ENCODE measurements around the gene SLC25A39. TPM values are rescaled to one million over a fixed set of nuclear protein-coding genes. Genes with fewer than 3 reads are reported as not detected.
"Not testable (repeated sequence)": the region's sequence is repeated elsewhere in the genome, so short reads cannot be mapped to it uniquely, and the experiment has no call there.

The SLC25A39 gene
- total RNA-seq, 3 donors from 2014 or later: 53.1 to 88.2 (median 64.2) TPM

DNA sequence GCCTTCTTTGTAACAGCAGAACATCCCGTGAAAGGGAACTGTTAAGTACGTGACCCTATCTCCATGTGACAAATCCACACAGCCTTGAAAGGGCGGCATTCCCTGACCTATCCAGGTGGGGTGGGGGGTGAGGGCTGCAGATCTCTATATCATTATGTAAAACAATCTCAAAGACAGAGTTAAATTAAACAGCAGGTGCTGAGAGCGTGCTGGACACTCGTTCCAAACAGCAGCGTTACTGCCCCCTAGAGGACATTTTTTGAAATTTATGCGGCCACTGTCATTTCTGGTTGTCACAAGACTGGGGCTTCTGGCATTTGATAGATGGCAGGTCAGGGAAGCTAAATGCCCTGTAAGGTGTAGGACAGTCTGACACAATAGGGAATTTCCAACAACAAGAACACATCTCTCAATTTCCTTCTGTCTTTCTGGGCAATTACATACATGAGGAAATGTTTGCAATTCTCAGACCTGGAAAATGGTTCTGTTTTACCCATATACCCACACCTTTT is 6.7 kb upstream of the SLC25A39 start:
- Histone ChIP-seq H3K4me3 (no peak overlapping the region), H3K4me1 (peaks cover 0 to 2% of the 10 kb centered on the region in 2 donors), H3K27ac (no peak overlapping the region), H3K27me3 (no peaks in the 10 kb centered on the region), H3K9me3 (no peaks in the 10 kb centered on the region), H3K36me3 (no peaks in the 10 kb centered on the region)
- TF ChIP-seq POLR2AphosphoS5 (IDR thresholded peaks at IDR 0.05): peak in 1 of 3 donors; percentile 18
- TF ChIP-seq, protein P1, sequence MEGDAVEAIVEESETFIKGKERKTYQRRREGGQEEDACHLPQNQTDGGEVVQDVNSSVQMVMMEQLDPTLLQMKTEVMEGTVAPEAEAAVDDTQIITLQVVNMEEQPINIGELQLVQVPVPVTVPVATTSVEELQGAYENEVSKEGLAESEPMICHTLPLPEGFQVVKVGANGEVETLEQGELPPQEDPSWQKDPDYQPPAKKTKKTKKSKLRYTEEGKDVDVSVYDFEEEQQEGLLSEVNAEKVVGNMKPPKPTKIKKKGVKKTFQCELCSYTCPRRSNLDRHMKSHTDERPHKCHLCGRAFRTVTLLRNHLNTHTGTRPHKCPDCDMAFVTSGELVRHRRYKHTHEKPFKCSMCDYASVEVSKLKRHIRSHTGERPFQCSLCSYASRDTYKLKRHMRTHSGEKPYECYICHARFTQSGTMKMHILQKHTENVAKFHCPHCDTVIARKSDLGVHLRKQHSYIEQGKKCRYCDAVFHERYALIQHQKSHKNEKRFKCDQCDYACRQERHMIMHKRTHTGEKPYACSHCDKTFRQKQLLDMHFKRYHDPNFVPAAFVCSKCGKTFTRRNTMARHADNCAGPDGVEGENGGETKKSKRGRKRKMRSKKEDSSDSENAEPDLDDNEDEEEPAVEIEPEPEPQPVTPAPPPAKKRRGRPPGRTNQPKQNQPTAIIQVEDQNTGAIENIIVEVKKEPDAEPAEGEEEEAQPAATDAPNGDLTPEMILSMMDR (IDR thresholded peaks at IDR 0.05): peak; percentile 70 to 73 (median 73)
- TF ChIP-seq POLR2A (IDR thresholded peaks at IDR 0.05): no peak
- intact Hi-C loops (cut with DNase I; ENCODE audit: low total_unique reads): no loop called here
- peak in 1 of 2 donors; percentile 65 for DNase-seq (ENCODE audit: low spot score in 2 of 2)

DNA sequence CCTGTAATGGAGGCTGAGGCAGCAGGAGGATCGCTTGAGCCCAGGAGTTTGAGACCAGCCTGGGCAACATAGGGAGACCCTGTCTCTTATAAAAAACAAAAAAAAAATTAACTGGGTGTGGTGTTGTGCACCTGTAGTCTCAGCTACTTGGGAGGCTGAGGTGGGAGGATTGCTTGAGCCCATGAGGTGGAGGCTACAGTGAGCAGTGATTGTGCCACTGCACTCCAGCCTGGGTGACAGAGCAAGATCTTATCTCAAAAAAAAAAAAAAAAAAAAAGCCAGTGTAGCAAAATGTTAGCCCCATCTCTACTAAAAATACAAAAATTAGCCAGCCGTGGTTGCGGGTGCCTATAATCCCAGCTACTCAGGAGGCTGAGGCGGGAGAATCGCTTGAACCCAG is 5.6 kb upstream of the SLC25A39 start:
- H3K9me3 ChIP-seq; H3K4me3 ChIP-seq; H3K27me3 ChIP-seq; intact Hi-C loops (cut with DNase I; ENCODE audit: low total_unique reads); DNase-seq (ENCODE audit: low spot score in 2 of 2); H3K36me3 ChIP-seq; H3K4me1 ChIP-seq; H3K27ac ChIP-seq: not testable (repeated sequence)

DNA sequence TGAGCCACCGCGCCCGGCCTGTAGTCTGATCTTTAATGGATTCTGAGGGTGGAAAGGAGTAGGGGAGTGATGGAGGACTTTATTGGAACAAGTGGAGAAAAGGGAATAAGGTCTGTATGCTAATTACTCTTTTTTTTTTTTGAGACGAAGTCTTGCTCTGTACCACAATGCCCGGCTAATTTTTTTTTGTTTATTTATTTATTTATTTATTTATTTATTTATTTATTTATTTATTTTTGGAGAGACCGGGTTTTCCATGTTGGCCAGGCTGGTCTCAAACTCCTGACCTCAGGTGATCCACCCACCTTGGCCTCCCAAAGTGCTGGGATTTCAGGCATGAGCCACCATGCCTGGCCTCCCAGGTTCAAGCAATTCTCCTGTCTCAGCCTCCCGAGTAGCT is 4.9 kb upstream of the SLC25A39 start:
- intact Hi-C loops (cut with DNase I; ENCODE audit: low total_unique reads): loop anchor here (5.0 kb wide), 1 partner anchor 117 kb away; no protein-coding TSS in a partner anchor

DNA sequence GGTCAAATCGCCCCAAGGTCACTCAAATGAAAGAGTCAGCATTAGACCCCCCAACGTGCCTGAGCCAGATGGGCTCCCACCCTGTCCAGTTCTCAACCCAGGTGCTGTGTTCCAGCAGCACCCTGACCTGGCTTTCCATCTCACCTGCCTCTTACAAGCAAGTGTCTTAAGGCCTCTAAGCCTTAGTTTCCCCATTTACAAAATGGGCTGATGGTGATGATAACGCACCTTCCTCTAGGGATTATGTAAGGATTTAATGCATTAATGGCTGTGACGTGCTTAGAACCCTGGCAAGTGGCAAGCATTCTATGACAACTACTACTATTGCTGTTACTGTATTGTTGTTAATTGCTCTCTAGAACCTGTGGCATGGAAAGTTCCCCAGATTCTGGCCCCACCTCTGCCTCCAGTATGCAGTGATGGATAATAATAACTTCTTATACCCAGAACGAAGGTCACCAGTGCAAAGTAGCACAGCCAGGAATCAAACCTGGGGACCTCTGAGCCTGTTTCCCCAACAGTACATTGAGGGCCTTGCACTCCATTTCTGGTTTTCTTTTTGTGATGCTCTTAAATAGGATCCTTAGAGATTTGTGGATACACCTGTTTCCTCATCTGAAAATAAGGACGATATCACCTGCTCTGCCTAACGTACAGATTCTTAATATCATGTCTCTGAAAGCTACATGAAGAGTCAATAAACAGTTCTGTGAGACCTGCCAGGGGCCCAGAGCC is 3.3 kb upstream of the SLC25A39 start:
- intact Hi-C loops (cut with DNase I; ENCODE audit: low total_unique reads): loop anchor here (5.0 kb wide), 1 partner anchor 116 kb away; no protein-coding TSS in a partner anchor
- Histone ChIP-seq H3K4me1 (peaks cover 2 to 8% of the 10 kb centered on the region in 2 donors), H3K4me3 (no peak overlapping the region), H3K36me3 (no peaks in the 10 kb centered on the region), H3K27ac (no peak overlapping the region), H3K27me3 (no peaks in the 10 kb centered on the region), H3K9me3 (no peaks in the 10 kb centered on the region)
- TF ChIP-seq POLR2A (IDR thresholded peaks at IDR 0.05) (no peak), POLR2AphosphoS5 (IDR thresholded peaks at IDR 0.05) (no peak)
- TF ChIP-seq, protein P1 (IDR thresholded peaks at IDR 0.05): no peak
- DNase-seq (ENCODE audit: low spot score in 2 of 2): no peak

More for the DNA sequence above, 4.9 kb upstream of the SLC25A39 start:
- not testable (repeated sequence) for H3K27ac ChIP-seq; DNase-seq (ENCODE audit: low spot score in 2 of 2); H3K4me1 ChIP-seq; H3K4me3 ChIP-seq; H3K9me3 ChIP-seq; H3K36me3 ChIP-seq; H3K27me3 ChIP-seq

DNA sequence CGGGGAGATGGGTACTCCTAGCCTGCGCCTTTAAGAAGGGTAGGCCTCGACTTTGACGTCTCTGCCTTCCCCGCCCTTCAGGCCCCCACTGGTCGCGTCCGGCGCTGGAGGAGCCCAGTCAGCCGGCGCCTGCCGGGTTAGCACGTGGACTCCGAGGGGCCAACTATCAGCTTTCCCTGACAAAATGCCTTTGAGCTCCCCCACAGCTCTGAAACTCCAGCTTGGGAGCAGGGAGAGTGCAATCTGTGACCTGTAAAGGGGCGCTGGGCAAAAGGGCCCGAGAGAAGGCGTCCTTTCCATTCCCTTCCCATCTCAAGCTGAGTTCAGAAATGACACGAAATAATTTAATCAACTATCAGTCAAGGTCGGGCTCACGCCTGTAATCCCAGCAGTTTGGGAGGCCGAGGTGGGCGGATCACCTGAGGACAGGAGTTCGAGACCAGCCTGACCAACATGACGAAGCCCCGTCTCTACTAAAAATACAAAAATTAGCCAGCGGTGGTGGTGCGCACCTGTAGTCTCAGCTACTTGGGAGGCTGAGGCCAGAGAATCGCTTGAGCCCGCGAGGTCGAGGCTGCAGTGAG is 2.3 kb upstream of the SLC25A39 start:
- Histone ChIP-seq H3K4me1 (peaks cover 2 to 8% of the 10 kb centered on the region in 2 donors), H3K27me3 (no peaks in the 10 kb centered on the region), H3K4me3 (peak overlapping the region; percentile 93 to 99 (median 94)), H3K27ac (peak overlapping the region; percentile 92 to 98), H3K9me3 (no peaks in the 10 kb centered on the region), H3K36me3 (no peaks in the 10 kb centered on the region)
- intact Hi-C loops (cut with DNase I; ENCODE audit: low total_unique reads): loop anchor here (5.0 kb wide), 1 partner anchor 115 kb away; no protein-coding TSS in a partner anchor
- peak; percentile 95 to 96 for DNase-seq (ENCODE audit: low spot score in 2 of 2)
- peak; percentile 49 to 87 (median 71) for TF ChIP-seq POLR2AphosphoS5 (IDR thresholded peaks at IDR 0.05)
- no peak for TF ChIP-seq POLR2A (IDR thresholded peaks at IDR 0.05)

DNA sequence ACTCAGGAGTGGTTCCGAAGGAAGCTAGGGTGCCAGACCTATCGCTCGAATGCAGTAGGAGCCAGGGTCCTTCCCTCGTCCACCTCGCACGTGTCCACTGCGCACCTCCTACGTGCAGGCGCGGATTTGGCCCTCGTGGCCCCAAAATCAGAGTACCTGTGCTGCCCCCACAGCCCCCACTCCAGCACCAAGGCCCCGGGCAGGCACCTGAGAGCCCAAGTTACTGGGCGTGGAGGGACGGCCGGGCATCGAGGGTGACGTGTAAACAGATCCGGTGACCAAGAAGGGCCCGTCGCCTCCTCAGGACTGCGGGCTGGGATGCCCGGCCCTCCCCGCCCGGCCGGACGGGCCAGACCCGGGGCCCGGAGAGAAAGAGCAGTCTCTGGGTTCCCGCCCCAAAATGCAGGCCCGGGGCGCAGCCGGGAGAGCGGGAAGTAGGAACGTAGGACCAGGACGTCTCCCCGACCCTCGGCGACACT is 492 bp downstream of the SLC25A39 start:
- no peak for DNase-seq (ENCODE audit: low spot score in 2 of 2)
- no peak for TF ChIP-seq POLR2A (IDR thresholded peaks at IDR 0.05)
- TF ChIP-seq, protein P1 (IDR thresholded peaks at IDR 0.05): no peak
- no peak for TF ChIP-seq POLR2AphosphoS5 (IDR thresholded peaks at IDR 0.05)
- no peaks in the 10 kb centered on the region for H3K27me3 ChIP-seq
- H3K4me1 ChIP-seq: peaks cover 0 to 8% of the 10 kb centered on the region in 2 donors
- intact Hi-C loops (cut with DNase I; ENCODE audit: low total_unique reads): no loop called here
- H3K27ac ChIP-seq: peak overlapping the region; percentile 92 to 98
- H3K4me3 ChIP-seq: peak overlapping the region; percentile 93 to 99 (median 94)
- H3K9me3 ChIP-seq: no peaks in the 10 kb centered on the region
- H3K36me3 ChIP-seq: no peaks in the 10 kb centered on the region
